A549 (cell line): ENCODE data around the gene CKMT2. TPM values are rescaled to one million over a fixed set of nuclear protein-coding genes. Genes with fewer than 3 reads are reported as not detected.
A peak's percentile ranks its signal among the peaks of the same experiment; 100 is the strongest.

Experiments
- ATAC-seq, 2 experiments: fragments of 200-7000 bp in 1 of 2; fragments of >200 bp in 1 of 2; cut with Nextera tagmentation in 1 of 2; cut with Tn5 transposase in 1 of 2; 3 replicates each; pipeline versions ENCODE4 v1.8.0 to v1.9.1; 2018 to 2020; ENCODE audit warnings: mild to moderate bottlenecking in 1 of 2, moderate library complexity in 1 of 2
- CTCF ChIA-PET: fragments of 300-600 bp; sonication (Branson Sonifier 250); formaldehyde crosslinking; extraction: SDS; loops from one replicate; lab custom pipeline; 2021; ENCODE audit warnings: antibody characterized with exemption, inconsistent platforms; lab: Yijun Ruan, JAX
- POLR2A ChIA-PET: fragments of 350-600 bp; formaldehyde crosslinking; extraction: SDS; loops from one replicate; lab custom pipeline; 2021; ENCODE audit warnings: antibody characterized with exemption, inconsistent platforms; lab: Yijun Ruan, JAX
- DNase-seq, 2 experiments: peaks; one replicate each; pipeline versions ENCODE4 v3.0.0 to v3.0.0-alpha.2; 2011 to 2016; ENCODE audit warnings: low read depth in 1 of 2, low spot score in 1 of 2
- FAIRE-seq: peaks from 2 replicates; lab custom pipeline; 2011; peaks lifted over from hg19 to GRCh38; lab: Jason Lieb, UNC
- H3K27ac ChIP-seq, 2 experiments: fragments of >200 bp; sonication (Bioruptor Twin); formaldehyde crosslinking; 3 replicates each; pipeline ENCODE4 v1.5.1; 2016 to 2017
- H3K4me1 ChIP-seq: fragments of >200 bp; sonication (Bioruptor Twin); formaldehyde crosslinking; 3 replicates; pipeline ENCODE4 v1.6.1; 2016
- H3K4me2 ChIP-seq: fragments of >200 bp; sonication (Bioruptor Twin); formaldehyde crosslinking; 3 replicates; pipeline ENCODE4 v1.6.1; 2016
- H3K4me3 ChIP-seq: fragments of >200 bp; sonication (Bioruptor Twin); formaldehyde crosslinking; 3 replicates; pipeline ENCODE4 v1.5.1; 2016
- H3K9me3 ChIP-seq: fragments of >200 bp; sonication (Bioruptor Twin); formaldehyde crosslinking; 3 replicates; pipeline ENCODE4 v1.6.1; 2016
- BHLHE40 ChIP-seq: IDR thresholded peaks from 2 replicates; pipeline ENCODE4 v1.6.1; 2012; ENCODE audit warnings: low read depth, low read length, inconsistent platforms
- CBX2 ChIP-seq: fragments of 200-600 bp; sonication (generic); IDR thresholded peaks from 2 replicates; pipeline ENCODE4 v1.6.1; 2016; ENCODE audit warnings: low read depth, mild to moderate bottlenecking, borderline replicate concordance
- CEBPB ChIP-seq, 2 experiments: fragments of >200 bp in 1 of 2; sonication (Bioruptor Twin) in 1 of 2; formaldehyde crosslinking in 1 of 2; IDR thresholded peaks; 2 replicates each; pipeline ENCODE4 v1.6.1; 2012 to 2016
- CHD2 ChIP-seq: fragments of 150-350 bp; IDR thresholded peaks from 2 replicates; pipeline ENCODE4 v1.6.1; 2014; ENCODE audit warnings: low read length; ENCODE audit not compliant: partially characterized antibody
- CHD4 ChIP-seq: fragments of 200-600 bp; sonication (generic); IDR thresholded peaks from 2 replicates; pipeline ENCODE4 v1.6.1; 2016; ENCODE audit warnings: antibody characterized with exemption, mild to moderate bottlenecking, borderline replicate concordance
- CTCF ChIP-seq: fragments of >200 bp; sonication (Bioruptor Twin); formaldehyde crosslinking; IDR thresholded peaks from 3 replicates; pipeline ENCODE4 v1.5.1; 2016
- EHF ChIP-seq: fragments of 250-450 bp; sonication (Bioruptor Pico); IDR thresholded peaks from 2 replicates; pipeline ENCODE4 v1.5.0; 2020; ENCODE audit warnings: mild to moderate bottlenecking
- EHMT2 ChIP-seq: fragments of 200-600 bp; sonication (generic); IDR thresholded peaks from 2 replicates; pipeline ENCODE4 v1.6.1; 2016; ENCODE audit warnings: antibody characterized with exemption, low read depth, mild to moderate bottlenecking, moderate library complexity
- ESRRA ChIP-seq: fragments of 150-350 bp; IDR thresholded peaks from 2 replicates; pipeline ENCODE4 v1.6.1; 2014; ENCODE audit warnings: mild to moderate bottlenecking, low read length, borderline replicate concordance
- FOSB ChIP-seq: fragments of 250-450 bp; sonication (Bioruptor Pico); IDR thresholded peaks from 2 replicates; pipeline ENCODE4 v1.5.0; 2020; ENCODE audit warnings: mild to moderate bottlenecking, moderate library complexity
- GATA3 ChIP-seq: IDR thresholded peaks from 2 replicates; pipeline ENCODE4 v1.6.1; 2012; ENCODE audit warnings: borderline replicate concordance
- HDAC2 ChIP-seq: fragments of 200-600 bp; sonication (generic); IDR thresholded peaks from 2 replicates; pipeline ENCODE4 v1.6.1; 2016
- HOXA7 ChIP-seq: fragments of 250-450 bp; sonication (Bioruptor Pico); IDR thresholded peaks from 2 replicates; pipeline ENCODE4 v1.5.0; 2020; ENCODE audit warnings: mild to moderate bottlenecking, moderate library complexity
- HOXB13 ChIP-seq: fragments of 250-450 bp; sonication (Bioruptor Pico); IDR thresholded peaks from 2 replicates; pipeline ENCODE4 v1.5.0; 2020; ENCODE audit warnings: low read depth, mild to moderate bottlenecking, moderate library complexity
- JUN ChIP-seq, 2 experiments: fragments of >200 bp; sonication (Bioruptor Twin); formaldehyde crosslinking; IDR thresholded peaks; 2 replicates in 1 of 2; 3 replicates in 1 of 2; pipeline ENCODE4 v1.6.1; 2016 to 2017
- JUNB ChIP-seq: fragments of >200 bp; sonication (Bioruptor Twin); formaldehyde crosslinking; IDR thresholded peaks from 2 replicates; pipeline ENCODE4 v1.6.1; 2016
- MAZ ChIP-seq: fragments of 150-350 bp; IDR thresholded peaks from 2 replicates; pipeline ENCODE4 v1.6.1; 2014; ENCODE audit warnings: antibody characterized with exemption, low read depth, low read length, borderline replicate concordance
- NFE2L2 ChIP-seq: fragments of 150-350 bp; conservative IDR thresholded peaks from 2 replicates; pipeline ENCODE4 v1.6.1; 2014; ENCODE audit warnings: low read length
- NPAS2 ChIP-seq: fragments of 250-450 bp; sonication (Bioruptor Pico); IDR thresholded peaks from 2 replicates; pipeline ENCODE4 v1.8.0; 2022; ENCODE audit warnings: mild to moderate bottlenecking, moderate library complexity, borderline replicate concordance
- RAD21 ChIP-seq, 2 experiments: fragments of >200 bp in 1 of 2; sonication (Bioruptor Twin) in 1 of 2; formaldehyde crosslinking in 1 of 2; IDR thresholded peaks in 1 of 2; conservative IDR thresholded peaks in 1 of 2; 2 replicates in 1 of 2; 3 replicates in 1 of 2; pipeline ENCODE4 v1.6.1; 2012 to 2018; ENCODE audit warnings: inconsistent platforms in 1 of 2
- ZC3H11A ChIP-seq: fragments of 450-650 bp; IDR thresholded peaks from 2 replicates; pipeline ENCODE4 v1.6.1; 2014; ENCODE audit warnings: antibody characterized with exemption, mild to moderate bottlenecking
- ZFP36 ChIP-seq: fragments of 450-650 bp; IDR thresholded peaks from 2 replicates; pipeline ENCODE4 v1.6.1; 2014; ENCODE audit warnings: borderline replicate concordance; ENCODE audit not compliant: partially characterized antibody
- ZSCAN20 ChIP-seq: fragments of 250-450 bp; sonication (Bioruptor Pico); IDR thresholded peaks from 2 replicates; pipeline ENCODE4 v1.8.0; 2022; ENCODE audit warnings: mild to moderate bottlenecking, moderate library complexity
- WGBS: methylation state at CpG from one replicate; pipeline ENCODE4 v1.1.6; 2017; ENCODE audit errors: missing lambda C conversion rate; 5-methylcytosine and 5-hydroxymethylcytosine counted together
- polyA plus RNA-seq, 4 experiments: library from polyadenylated mRNA; depleted of rRNA in 3 of 4; stranded (reverse); fragments of >200 nt; fragmentation: RNase III in 1 of 4; extraction: RNeasy Plus Mini Kit Qiagen cat#74134 plus additional on column Dnase treatment in 1 of 4; gene quantifications; 2 replicates in 3 of 4; 3 replicates in 1 of 4; pipeline ENCODE4 v1.2.3, GENCODE V29; 2011 to 2017
- TF ChIP-seq, protein P1 (sequence below): fragments of 250-450 bp; sonication (Bioruptor Pico); IDR thresholded peaks from 2 replicates; pipeline ENCODE4 v1.5.0; 2021; ENCODE audit warnings: mild to moderate bottlenecking, moderate library complexity, borderline replicate concordance
- TF ChIP-seq, protein P2 (sequence below): fragments of >200 bp; sonication (Bioruptor Twin); formaldehyde crosslinking; IDR thresholded peaks from 3 replicates; pipeline ENCODE4 v1.6.1; 2016

CKMT2 gene
- polyA plus RNA-seq, 2 of the 4 experiments (the other 2 are of a cell fraction), result not detected

GRCh38 chr5:81286059-81286617 lies 53.0 kb downstream of the CKMT2 start:
- no peak for FAIRE-seq
- TF ChIP-seq JUNB (no peak), CHD4 (no peak), HDAC2 (no peak), EHMT2 (no peak)
- Histone ChIP-seq H3K4me2 (no peak overlapping the region), H3K4me1 (no peaks in the 10 kb centered on the region), H3K9me3 (no peaks in the 10 kb centered on the region), H3K4me3 (no peak overlapping the region), H3K27ac (no peak overlapping the region)
- ChIA-PET CTCF (interaction anchor here (0.6 to 1.6 kb wide), 3 partner anchors 13 to 537 kb away, joined by 3 to 8 read pairs (median 3); no protein-coding TSS in a partner anchor), POLR2A (no interaction called here)
- peak; percentile 62 to 86 for ATAC-seq
- 64% methylated on average over 3 of the region's 3 CpGs for WGBS
- peak in 1 of 2 experiments; percentile 19 for DNase-seq

DNA sequence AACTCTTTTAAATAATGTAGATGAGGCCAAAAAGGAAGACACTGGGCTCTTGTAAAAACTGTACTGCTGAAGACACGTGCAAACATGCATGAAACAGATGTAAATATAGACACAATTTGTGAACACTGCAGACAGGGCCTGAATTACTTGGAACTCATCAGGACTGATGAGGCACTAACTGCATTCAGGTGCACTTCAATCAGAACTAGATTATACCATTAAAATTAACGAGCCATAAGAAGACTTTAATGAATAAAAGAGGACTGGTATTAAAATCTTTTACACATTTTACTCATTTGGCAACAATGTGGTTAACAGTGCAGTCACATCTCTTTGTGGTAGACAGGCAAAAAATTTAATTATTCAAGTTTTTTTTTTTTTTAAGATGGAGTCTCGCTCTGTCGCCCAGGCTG lies 54.9 kb downstream of the CKMT2 start:
- peaks cover 12% of the 10 kb centered on the region; the same call in 2 of the 3 replicates for H3K9me3 ChIP-seq
- ChIA-PET POLR2A (no interaction called here), CTCF (interaction anchor here (1.0 to 1.3 kb wide), 2 partner anchors 11 to 938 kb away, joined by 3 to 5 read pairs; no protein-coding TSS in a partner anchor)
- H3K4me1 ChIP-seq, result no peaks in the 10 kb centered on the region
- H3K27ac ChIP-seq, result no peak overlapping the region
- DNase-seq (no peak), ATAC-seq (no peak), FAIRE-seq (no peak)
- TF ChIP-seq CHD2, result no peak
- TF ChIP-seq NFE2L2, result no peak
- no peak for TF ChIP-seq HOXA7 (CRISPR knock-in tag)
- no peak for TF ChIP-seq GATA3
- TF ChIP-seq, protein P1, sequence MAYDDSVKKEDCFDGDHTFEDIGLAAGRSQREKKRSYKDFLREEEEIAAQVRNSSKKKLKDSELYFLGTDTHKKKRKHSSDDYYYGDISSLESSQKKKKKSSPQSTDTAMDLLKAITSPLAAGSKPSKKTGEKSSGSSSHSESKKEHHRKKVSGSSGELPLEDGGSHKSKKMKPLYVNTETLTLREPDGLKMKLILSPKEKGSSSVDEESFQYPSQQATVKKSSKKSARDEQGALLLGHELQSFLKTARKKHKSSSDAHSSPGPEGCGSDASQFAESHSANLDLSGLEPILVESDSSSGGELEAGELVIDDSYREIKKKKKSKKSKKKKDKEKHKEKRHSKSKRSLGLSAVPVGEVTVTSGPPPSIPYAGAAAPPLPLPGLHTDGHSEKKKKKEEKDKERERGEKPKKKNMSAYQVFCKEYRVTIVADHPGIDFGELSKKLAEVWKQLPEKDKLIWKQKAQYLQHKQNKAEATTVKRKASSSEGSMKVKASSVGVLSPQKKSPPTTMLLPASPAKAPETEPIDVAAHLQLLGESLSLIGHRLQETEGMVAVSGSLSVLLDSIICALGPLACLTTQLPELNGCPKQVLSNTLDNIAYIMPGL (CRISPR knock-in tag), result no peak
- TF ChIP-seq ESRRA, result no peak
- TF ChIP-seq CEBPB (IDR thresholded peaks at IDR 0.05), result no peak
- no peak for TF ChIP-seq EHMT2
- no peak for TF ChIP-seq MAZ
- TF ChIP-seq ZSCAN20 (CRISPR knock-in tag), result no peak
- TF ChIP-seq RAD21 (conservative IDR thresholded peaks at IDR 0.05 in 1 of 2, IDR thresholded peaks at IDR 0.05 in 1 of 2), result no peak
- TF ChIP-seq EHF, result no peak
- no peak for TF ChIP-seq NPAS2 (CRISPR knock-in tag)
- 92% methylated on average over 4 of the region's 4 CpGs for WGBS
- H3K4me2 ChIP-seq, result no peak overlapping the region
- no peak overlapping the region for H3K4me3 ChIP-seq

DNA sequence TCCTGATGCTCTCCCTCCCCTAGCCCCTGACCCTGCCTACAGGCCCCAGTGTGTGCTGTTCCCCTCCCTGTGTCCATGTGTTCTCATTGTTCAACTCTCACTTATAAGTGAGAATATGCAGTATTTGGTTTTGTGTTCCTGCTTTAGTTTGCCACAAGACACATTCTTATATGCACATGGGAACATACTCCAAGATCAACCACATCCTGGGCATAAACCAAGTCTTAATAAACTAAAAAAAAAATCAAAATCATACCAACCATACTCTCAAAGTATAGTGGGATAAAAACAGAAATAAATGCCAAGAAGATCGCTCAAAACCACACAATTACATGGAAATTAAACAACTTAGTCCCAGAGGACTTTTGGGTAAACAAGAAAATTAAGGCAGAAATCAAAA lies 57.0 kb downstream of the CKMT2 start:
- WGBS, result 64% methylated on average over 1 of the region's 1 CpG
- no peak overlapping the region for H3K27ac ChIP-seq
- ChIA-PET POLR2A (no interaction called here), CTCF (interaction anchor here (0.9 kb wide), 1 partner anchor 9 kb away, joined by 3 read pairs; no protein-coding TSS in a partner anchor)
- FAIRE-seq, result no peak
- DNase-seq, result no peak
- ATAC-seq, result no peak
- no peak for TF ChIP-seq FOSB
- TF ChIP-seq, all 56 proteins: peak for 0
- Histone ChIP-seq H3K4me1 (no peaks in the 10 kb centered on the region), H3K9me3 (peaks cover 12% of the 10 kb centered on the region; the same call in 2 of the 3 replicates), H3K4me2 (no peak overlapping the region), H3K4me3 (no peak overlapping the region)

GRCh38 chr5:81292130-81292529 lies 59.0 kb downstream of the CKMT2 start:
- Histone ChIP-seq H3K4me3 (no peak overlapping the region), H3K4me2 (no peak overlapping the region), H3K27ac (no peak overlapping the region), H3K4me1 (no peaks in the 10 kb centered on the region), H3K9me3 (peaks cover 12% of the 10 kb centered on the region; the same call in 2 of the 3 replicates)
- CTCF ChIA-PET, result interaction anchor here (1.3 to 1.8 kb wide), 3 partner anchors 8 to 933 kb away, joined by 3 read pairs; partner anchors contain the start of gene ZCCHC9
- no peak for FAIRE-seq
- no peak for DNase-seq
- WGBS, result 88% methylated on average over 2 of the region's 2 CpGs
- POLR2A ChIA-PET, result interaction anchor here (0.6 kb wide), 1 partner anchor 10 kb away, joined by 3 read pairs; the partner anchor contains the start of gene ZCCHC9
- ATAC-seq, result no peak
- no peak for TF ChIP-seq CTCF
- TF ChIP-seq HOXB13 (CRISPR knock-in tag), result no peak
- no peak for TF ChIP-seq JUN (IDR thresholded peaks at IDR 0.05)
- TF ChIP-seq ZFP36, result no peak
- no peak for TF ChIP-seq CBX2
- no peak for TF ChIP-seq CHD4
- TF ChIP-seq, protein P2, sequence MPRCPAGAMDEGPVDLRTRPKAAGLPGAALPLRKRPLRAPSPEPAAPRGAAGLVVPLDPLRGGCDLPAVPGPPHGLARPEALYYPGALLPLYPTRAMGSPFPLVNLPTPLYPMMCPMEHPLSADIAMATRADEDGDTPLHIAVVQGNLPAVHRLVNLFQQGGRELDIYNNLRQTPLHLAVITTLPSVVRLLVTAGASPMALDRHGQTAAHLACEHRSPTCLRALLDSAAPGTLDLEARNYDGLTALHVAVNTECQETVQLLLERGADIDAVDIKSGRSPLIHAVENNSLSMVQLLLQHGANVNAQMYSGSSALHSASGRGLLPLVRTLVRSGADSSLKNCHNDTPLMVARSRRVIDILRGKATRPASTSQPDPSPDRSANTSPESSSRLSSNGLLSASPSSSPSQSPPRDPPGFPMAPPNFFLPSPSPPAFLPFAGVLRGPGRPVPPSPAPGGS, result no peak
- no peak for TF ChIP-seq NPAS2 (CRISPR knock-in tag)
- no peak for TF ChIP-seq ZC3H11A
- no peak for TF ChIP-seq BHLHE40
